ENCODE measurements around the gene GPR141.

Gene GPR141

GRCh38 chr7:37670436-37670835 is 13.1 kb upstream of the GPR141 start:
- ATAC-seq (ENCODE audit: insufficient read depth, low read depth) (no peak), DNase-seq (no peak)
- Histone ChIP-seq H3K27me3 (ENCODE audit: insufficient read depth, low read length, poor library complexity) (peaks cover 3% of the 10 kb centered on the region), H3K9ac (ENCODE audit: low read depth, low read length) (no peak overlapping the region), H3K27ac (ENCODE audit: low read length) (no peak overlapping the region), H4K20me1 (ENCODE audit: insufficient read depth, low read length) (no peaks in the 10 kb centered on the region), H3K9me3 (ENCODE audit: insufficient read depth, low read length, severe bottlenecking) (no peaks in the 10 kb centered on the region), H3K79me2 (ENCODE audit: insufficient read depth, low read length) (no peaks in the 10 kb centered on the region), H3K4me3 (ENCODE audit: low read depth in 1 of 2, low read length in 2 of 2) (no peak overlapping the region), H2AFZ (ENCODE audit: low read depth, low read length) (no peak overlapping the region), H3K4me2 (ENCODE audit: insufficient read depth, low read length) (no peak overlapping the region), H3K36me3 (ENCODE audit: insufficient read depth, low read length) (no peaks in the 10 kb centered on the region), H3K4me1 (ENCODE audit: insufficient read depth, low read length) (no peaks in the 10 kb centered on the region)
- TF ChIP-seq CTCF (IDR thresholded peaks at IDR 0.05; ENCODE audit: borderline replicate concordance, extremely low read depth, low read length, poor library complexity, severe bottlenecking), result no peak
- TF ChIP-seq EZH2 (IDR thresholded peaks at IDR 0.05; ENCODE audit: borderline replicate concordance, low read depth, low read length, severe bottlenecking), result no peak

GRCh38 chr7:37671876-37672275 is 11.7 kb upstream of the GPR141 start:
- ATAC-seq (ENCODE audit: insufficient read depth, low read depth) (no peak), DNase-seq (no peak)
- no peaks in the 10 kb centered on the region for H4K20me1 ChIP-seq (ENCODE audit: insufficient read depth, low read length)
- H3K27me3 ChIP-seq (ENCODE audit: insufficient read depth, low read length, poor library complexity), result peaks cover 8% of the 10 kb centered on the region
- TF ChIP-seq EZH2 (IDR thresholded peaks at IDR 0.05; ENCODE audit: borderline replicate concordance, low read depth, low read length, severe bottlenecking) (no peak), CTCF (IDR thresholded peaks at IDR 0.05; ENCODE audit: borderline replicate concordance, extremely low read depth, low read length, poor library complexity, severe bottlenecking) (no peak)
- H3K36me3 ChIP-seq (ENCODE audit: insufficient read depth, low read length), result no peaks in the 10 kb centered on the region
- no peak overlapping the region for H3K4me3 ChIP-seq (ENCODE audit: low read depth in 1 of 2, low read length in 2 of 2)
- H3K27ac ChIP-seq (ENCODE audit: low read length), result no peak overlapping the region
- H3K9me3 ChIP-seq (ENCODE audit: insufficient read depth, low read length, severe bottlenecking), result no peaks in the 10 kb centered on the region
- no peaks in the 10 kb centered on the region for H3K4me1 ChIP-seq (ENCODE audit: insufficient read depth, low read length)
- no peaks in the 10 kb centered on the region for H3K79me2 ChIP-seq (ENCODE audit: insufficient read depth, low read length)
- no peak overlapping the region for H3K4me2 ChIP-seq (ENCODE audit: insufficient read depth, low read length)
- H3K9ac ChIP-seq (ENCODE audit: low read depth, low read length), result no peak overlapping the region
- H2AFZ ChIP-seq (ENCODE audit: low read depth, low read length), result no peak overlapping the region

- no peaks in the 10 kb centered on the region for H4K20me1 ChIP-seq (ENCODE audit: insufficient read depth, low read length)
- no peaks in the 10 kb centered on the region for H3K79me2 ChIP-seq (ENCODE audit: insufficient read depth, low read length)
- no peak for DNase-seq
- no peaks in the 10 kb centered on the region for H3K4me1 ChIP-seq (ENCODE audit: insufficient read depth, low read length)
- no peak overlapping the region for H3K27ac ChIP-seq (ENCODE audit: low read length)
- H3K9ac ChIP-seq (ENCODE audit: low read depth, low read length), result no peak overlapping the region
- no peaks in the 10 kb centered on the region for H3K36me3 ChIP-seq (ENCODE audit: insufficient read depth, low read length)
- no peak for TF ChIP-seq CTCF (IDR thresholded peaks at IDR 0.05; ENCODE audit: borderline replicate concordance, extremely low read depth, low read length, poor library complexity, severe bottlenecking)
- no peak for TF ChIP-seq EZH2 (IDR thresholded peaks at IDR 0.05; ENCODE audit: borderline replicate concordance, low read depth, low read length, severe bottlenecking)
- ATAC-seq (ENCODE audit: insufficient read depth, low read depth), result no peak
- peaks cover 8% of the 10 kb centered on the region for H3K27me3 ChIP-seq (ENCODE audit: insufficient read depth, low read length, poor library complexity)
- no peaks in the 10 kb centered on the region for H3K9me3 ChIP-seq (ENCODE audit: insufficient read depth, low read length, severe bottlenecking)
- no peak overlapping the region for H3K4me2 ChIP-seq (ENCODE audit: insufficient read depth, low read length)
- H2AFZ ChIP-seq (ENCODE audit: low read depth, low read length), result no peak overlapping the region
- H3K4me3 ChIP-seq (ENCODE audit: low read depth in 1 of 2, low read length in 2 of 2), result no peak overlapping the region
Observed at GRCh38 chr7:37672926-37673325, 10.6 kb upstream of the GPR141 start.

GRCh38 chr7:37673523-37673922 is 10.0 kb upstream of the GPR141 start:
- no peaks in the 10 kb centered on the region for H4K20me1 ChIP-seq (ENCODE audit: insufficient read depth, low read length)
- DNase-seq, result no peak
- H3K4me2 ChIP-seq (ENCODE audit: insufficient read depth, low read length), result no peak overlapping the region
- no peak overlapping the region for H3K9ac ChIP-seq (ENCODE audit: low read depth, low read length)
- no peaks in the 10 kb centered on the region for H3K9me3 ChIP-seq (ENCODE audit: insufficient read depth, low read length, severe bottlenecking)
- no peaks in the 10 kb centered on the region for H3K36me3 ChIP-seq (ENCODE audit: insufficient read depth, low read length)
- no peak for ATAC-seq (ENCODE audit: insufficient read depth, low read depth)
- peaks cover 8% of the 10 kb centered on the region for H3K27me3 ChIP-seq (ENCODE audit: insufficient read depth, low read length, poor library complexity)
- no peaks in the 10 kb centered on the region for H3K79me2 ChIP-seq (ENCODE audit: insufficient read depth, low read length)
- H3K27ac ChIP-seq (ENCODE audit: low read length), result no peak overlapping the region
- H3K4me1 ChIP-seq (ENCODE audit: insufficient read depth, low read length), result no peaks in the 10 kb centered on the region
- no peak overlapping the region for H2AFZ ChIP-seq (ENCODE audit: low read depth, low read length)
- TF ChIP-seq EZH2 (IDR thresholded peaks at IDR 0.05; ENCODE audit: borderline replicate concordance, low read depth, low read length, severe bottlenecking) (no peak), CTCF (IDR thresholded peaks at IDR 0.05; ENCODE audit: borderline replicate concordance, extremely low read depth, low read length, poor library complexity, severe bottlenecking) (no peak)
- no peak overlapping the region for H3K4me3 ChIP-seq (ENCODE audit: low read depth in 1 of 2, low read length in 2 of 2)

All from DND-41 (cell line).